HL-60/S4 treated with phorbol 12-myristate 13-acetate at 8.2 ng/mL for 4 days and 3 days (cell line): Measurements from ENCODE around the gene SLC35E4.
"Not testable (repeated sequence)": the region's sequence is repeated elsewhere in the genome, so short reads cannot be mapped to it uniquely, and the experiment has no call there.

ENCODE experiments used
- in situ Hi-C: fragments of 300-500 bp; cut with MboI; formaldehyde crosslinking; loops from 2 replicates; pipeline ENCODE4 v1.15.0; 2022; ENCODE audit warnings: low sequenced_read_pairs

SLC35E4 gene

GRCh38 chr22:30610299-30610698 is 25.3 kb upstream of the SLC35E4 start:
- in situ Hi-C loops = no loop called here

GRCh38 chr22:30611197-30611596 is 24.4 kb upstream of the SLC35E4 start:
- in situ Hi-C loops = no loop called here

- in situ Hi-C loops = no loop called here
These were observed 22.8 kb upstream of the SLC35E4 start for GRCh38 chr22:30612789-30613188.

GRCh38 chr22:30614268-30614667 is 21.3 kb upstream of the SLC35E4 start:
- in situ Hi-C loops = no loop called here

- in situ Hi-C loops = no loop called here
These were observed 20.7 kb upstream of the SLC35E4 start for GRCh38 chr22:30614879-30615278.

GRCh38 chr22:30615543-30615954 is 20.0 kb upstream of the SLC35E4 start:
- in situ Hi-C loops = no loop called here

GRCh38 chr22:30617819-30618218 is 17.8 kb upstream of the SLC35E4 start:
- in situ Hi-C loops = no loop called here

GRCh38 chr22:30619909-30620308 is 15.7 kb upstream of the SLC35E4 start:
- in situ Hi-C loops = not testable (repeated sequence)

- in situ Hi-C loops = no loop called here
These were observed 9.2 kb upstream of the SLC35E4 start for GRCh38 chr22:30626413-30626812.

GRCh38 chr22:30627471-30627870 is 8.1 kb upstream of the SLC35E4 start:
- in situ Hi-C loops = no loop called here

GRCh38 chr22:30628491-30628890 is 7.1 kb upstream of the SLC35E4 start:
- in situ Hi-C loops = no loop called here

- in situ Hi-C loops = not testable (repeated sequence)
These were observed 4.1 kb upstream of the SLC35E4 start for GRCh38 chr22:30631469-30631868.

GRCh38 chr22:30634471-30635233 is 929 bp upstream of the SLC35E4 start:
- in situ Hi-C loops = no loop called here

GRCh38 chr22:30636226-30637077 is 871 bp downstream of the SLC35E4 start:
- in situ Hi-C loops = no loop called here

GRCh38 chr22:30637701-30638114 is 2.1 kb downstream of the SLC35E4 start:
- in situ Hi-C loops = no loop called here

- in situ Hi-C loops = loop anchor here (10.0 kb wide), 1 partner anchor 114 kb away; no protein-coding TSS in a partner anchor
These were observed 4.8 kb downstream of the SLC35E4 start for GRCh38 chr22:30640361-30640760.

- in situ Hi-C loops = loop anchor here (10.0 kb wide), 1 partner anchor 114 kb away; no protein-coding TSS in a partner anchor
These were observed 5.4 kb downstream of the SLC35E4 start for GRCh38 chr22:30640839-30641430.

- in situ Hi-C loops = loop anchor here (10.0 kb wide), 1 partner anchor 112 kb away; no protein-coding TSS in a partner anchor
These were observed 7.7 kb downstream of the SLC35E4 start for GRCh38 chr22:30643055-30643875.

GRCh38 chr22:30646518-30647160 is 11.1 kb downstream of the SLC35E4 start:
- in situ Hi-C loops = loop anchor here (10.0 kb wide), 1 partner anchor 108 kb away; no protein-coding TSS in a partner anchor

- in situ Hi-C loops = loop anchor here (10.0 kb wide), 1 partner anchor 107 kb away; no protein-coding TSS in a partner anchor
These were observed 12.0 kb downstream of the SLC35E4 start for GRCh38 chr22:30647536-30647935.
